Activated T-helper 1 cell treated with anti-CD3 and anti-CD28 coated beads, Interleukin-2, amount 50 U/mL, for 16 hours (primary cell): ENCODE measurements around the gene CYS1.
"Not testable (repeated sequence)": the region's sequence is repeated elsewhere in the genome, so short reads cannot be mapped to it uniquely, and the experiment has no call there.

Experiments
- DNase-seq, 2 donors: peaks; one replicate each; pipeline ENCODE4 v3.0.0-alpha.2; 2020; ENCODE audit warnings: low read depth in 1 of 2, low spot score in 1 of 2

Gene CYS1

DNA sequence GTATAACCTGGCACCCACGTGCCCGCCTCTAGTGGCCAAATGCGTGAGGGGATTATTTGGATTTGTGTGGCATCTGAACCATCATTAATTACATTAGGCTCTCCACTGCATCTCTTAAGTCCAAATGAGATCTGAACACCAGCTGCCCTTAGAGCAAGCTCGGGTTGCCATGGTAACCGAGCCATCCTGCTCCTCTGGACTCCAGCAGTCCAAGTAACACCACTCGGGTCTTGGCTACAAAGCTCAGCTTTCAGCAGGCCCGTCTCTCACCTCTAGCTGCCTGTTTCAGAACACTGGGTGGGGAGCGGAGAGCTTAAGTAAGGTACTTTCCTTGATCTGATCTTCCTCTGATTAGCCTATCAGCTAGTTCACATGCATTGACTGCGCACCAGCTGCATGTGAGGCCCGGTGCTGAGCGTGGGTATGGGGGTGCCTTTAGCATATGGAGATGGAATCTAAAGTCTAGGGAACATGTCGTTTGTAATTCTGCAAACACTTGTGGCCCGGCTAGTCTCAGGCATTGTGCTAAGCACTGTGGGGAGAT is 14.1 kb upstream of the CYS1 start:
- no peak for DNase-seq

DNA sequence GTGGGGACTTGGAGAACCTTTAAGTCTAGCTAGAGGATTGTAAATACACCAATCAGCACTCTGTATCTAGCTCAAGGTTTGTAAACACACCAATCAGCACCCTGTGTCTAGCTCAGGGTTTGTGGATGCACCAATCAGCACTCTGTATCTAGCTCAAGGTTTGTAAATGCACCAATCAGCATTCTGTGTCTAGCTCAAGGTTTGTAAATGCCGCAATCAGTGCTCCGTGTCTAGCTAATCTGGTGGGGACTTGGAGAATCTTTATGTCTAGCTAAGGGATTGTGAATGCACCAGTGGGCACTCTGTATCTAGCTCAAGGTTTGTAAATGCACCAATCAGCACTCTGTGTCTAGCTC is 11.7 kb upstream of the CYS1 start:
- not testable (repeated sequence) for DNase-seq

DNA sequence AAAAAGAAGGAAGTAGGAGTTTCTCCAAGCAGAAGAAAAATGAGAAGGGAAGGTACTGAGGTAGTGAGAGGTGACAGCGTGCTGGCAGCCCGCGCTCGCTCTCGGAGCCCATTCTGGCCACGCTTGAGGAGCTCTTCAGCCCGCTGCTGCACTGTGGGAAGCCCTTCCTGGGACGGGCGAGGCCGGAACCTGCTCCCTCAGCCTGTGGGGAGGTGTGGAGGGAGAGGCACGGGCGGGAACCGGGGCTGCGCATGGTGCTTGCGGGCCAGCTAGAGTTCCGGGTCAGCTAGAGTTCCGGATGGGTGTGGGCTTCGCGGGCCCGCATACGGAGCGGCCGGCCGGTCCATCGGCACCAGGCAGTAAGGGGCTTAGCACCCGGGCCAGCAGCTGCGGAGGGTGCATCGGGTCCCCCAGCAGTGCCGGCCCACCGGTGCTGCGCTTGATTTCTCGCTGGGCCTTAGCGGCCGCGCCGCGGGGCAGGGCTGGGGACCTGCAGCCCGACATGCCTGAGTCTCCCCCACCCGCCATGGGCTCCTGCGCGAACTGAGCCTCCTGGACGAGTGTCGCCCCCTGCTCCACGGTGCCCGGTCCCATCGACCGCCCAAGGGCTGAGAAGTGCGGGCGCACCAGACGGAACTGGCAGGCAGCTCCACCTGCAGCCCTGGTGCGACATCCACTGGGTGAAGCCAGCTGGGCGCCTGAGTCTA is 11.1 kb upstream of the CYS1 start:
- DNase-seq: no peak

DNA sequence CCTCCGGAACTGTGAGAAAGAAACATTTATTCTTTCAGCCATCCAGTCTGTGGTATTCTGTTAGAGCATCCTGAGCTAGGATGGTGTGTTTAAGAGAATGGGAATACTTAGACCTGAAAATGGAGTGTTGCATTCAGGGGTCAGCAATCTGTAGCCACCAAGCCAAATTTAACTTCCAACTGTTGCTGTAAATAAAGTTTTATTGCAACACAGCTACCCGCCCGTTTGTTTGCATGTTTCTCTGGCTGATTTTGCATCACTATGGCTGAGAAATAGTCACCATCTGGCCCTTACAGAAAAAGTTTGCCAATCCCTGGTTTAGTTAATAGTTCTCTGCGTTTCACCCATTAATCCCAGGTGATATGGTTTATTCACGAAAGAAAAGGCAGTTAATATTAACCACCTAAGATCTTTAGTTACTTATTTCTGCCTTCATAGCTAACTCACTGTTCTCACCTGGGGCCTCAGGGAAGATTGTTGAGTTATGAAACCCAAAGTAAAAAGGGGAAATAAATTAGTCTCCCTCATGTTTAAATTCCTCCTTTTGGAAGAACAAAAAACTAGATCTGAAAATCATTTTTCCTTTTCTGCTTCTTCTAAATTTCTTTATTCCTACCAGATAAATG is 9.5 kb upstream of the CYS1 start:
- DNase-seq: no peak

DNA sequence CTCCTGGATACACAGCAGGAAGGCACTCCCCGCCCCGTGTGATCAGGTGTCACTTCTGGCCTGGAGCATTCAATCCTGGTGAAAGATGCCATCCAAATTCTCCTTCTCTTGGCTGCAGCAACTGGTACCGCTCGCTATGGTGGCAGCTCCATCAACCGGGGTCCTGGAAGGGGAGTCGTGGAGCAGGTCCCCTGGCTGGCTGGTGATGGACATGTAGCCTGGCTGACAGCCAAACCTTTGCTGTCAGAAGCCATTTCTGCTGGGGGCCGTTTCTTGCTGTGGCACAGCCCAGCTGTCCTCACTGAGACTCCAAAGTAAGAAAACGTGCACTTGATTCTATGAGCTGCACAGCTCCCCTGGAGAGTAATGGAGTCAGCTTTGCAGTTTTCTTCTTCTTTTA is 7.1 kb upstream of the CYS1 start:
- no peak for DNase-seq

DNA sequence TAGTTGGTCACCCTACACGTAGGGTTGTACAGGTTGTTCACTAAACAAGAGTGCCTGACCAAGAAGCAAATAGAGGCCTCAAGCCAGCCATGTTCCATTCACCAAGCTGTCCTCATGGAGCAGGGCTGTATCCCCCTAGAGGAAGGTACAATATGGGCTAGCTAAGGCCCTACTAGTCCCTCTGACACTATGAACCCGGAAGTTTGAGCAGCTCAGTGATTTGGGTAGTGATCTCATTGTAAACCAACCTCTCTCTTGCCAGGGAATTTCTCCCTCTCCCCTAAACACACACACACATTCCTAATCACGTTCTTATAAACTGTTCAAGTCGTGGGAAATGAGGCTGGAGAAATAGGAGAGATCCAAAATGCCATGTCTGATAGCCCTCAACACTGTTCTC is 6.7 kb upstream of the CYS1 start:
- no peak for DNase-seq

DNA sequence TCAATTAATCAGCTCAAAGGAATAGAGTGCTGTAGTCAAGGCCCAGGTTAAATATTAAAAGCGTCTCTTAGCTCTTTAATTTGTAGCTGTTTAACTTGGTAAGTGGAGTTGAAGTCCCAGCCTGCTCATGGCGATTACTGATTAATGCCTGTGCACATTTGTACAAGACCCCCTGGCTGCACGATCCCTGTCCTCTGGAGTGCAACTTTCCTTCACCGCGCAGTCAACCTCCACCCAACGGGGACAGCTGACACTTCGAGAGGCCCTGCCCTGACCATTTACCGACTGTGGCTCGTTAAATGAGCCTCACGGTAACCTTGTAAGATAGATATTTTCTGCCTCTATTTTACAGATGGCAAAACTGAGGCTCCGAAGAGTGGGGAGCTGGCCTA is 5.5 kb upstream of the CYS1 start:
- DNase-seq: no peak

DNA sequence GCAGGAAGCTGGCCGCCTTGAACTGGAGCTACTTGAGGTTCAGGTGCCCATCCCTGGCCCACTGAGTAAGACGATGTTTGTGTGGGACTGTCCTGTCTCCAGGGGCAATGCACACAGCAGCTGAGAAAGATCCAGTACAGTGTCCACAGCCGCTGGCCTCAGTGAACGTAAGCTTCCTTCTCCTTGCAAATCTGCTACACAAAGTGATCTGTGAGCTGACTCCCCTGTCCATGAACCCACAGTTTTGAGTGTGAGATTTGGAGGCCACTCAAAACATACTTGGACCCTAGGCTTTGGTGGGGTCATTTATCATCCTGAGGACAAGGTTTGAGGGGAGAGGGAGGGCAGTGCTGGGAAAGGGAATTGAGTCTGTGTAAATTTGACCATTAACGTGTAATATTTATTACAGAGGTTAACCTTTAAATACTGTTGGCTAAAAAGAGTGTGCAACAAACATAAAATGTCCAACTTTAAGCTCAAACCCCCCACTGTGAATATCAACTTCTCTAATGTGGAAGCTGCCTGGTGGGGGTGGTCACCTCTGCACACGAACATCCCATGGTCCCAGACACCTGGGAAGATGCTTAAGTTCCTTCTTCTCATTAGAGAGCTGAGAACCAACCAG is 4.9 kb upstream of the CYS1 start:
- DNase-seq: no peak

DNA sequence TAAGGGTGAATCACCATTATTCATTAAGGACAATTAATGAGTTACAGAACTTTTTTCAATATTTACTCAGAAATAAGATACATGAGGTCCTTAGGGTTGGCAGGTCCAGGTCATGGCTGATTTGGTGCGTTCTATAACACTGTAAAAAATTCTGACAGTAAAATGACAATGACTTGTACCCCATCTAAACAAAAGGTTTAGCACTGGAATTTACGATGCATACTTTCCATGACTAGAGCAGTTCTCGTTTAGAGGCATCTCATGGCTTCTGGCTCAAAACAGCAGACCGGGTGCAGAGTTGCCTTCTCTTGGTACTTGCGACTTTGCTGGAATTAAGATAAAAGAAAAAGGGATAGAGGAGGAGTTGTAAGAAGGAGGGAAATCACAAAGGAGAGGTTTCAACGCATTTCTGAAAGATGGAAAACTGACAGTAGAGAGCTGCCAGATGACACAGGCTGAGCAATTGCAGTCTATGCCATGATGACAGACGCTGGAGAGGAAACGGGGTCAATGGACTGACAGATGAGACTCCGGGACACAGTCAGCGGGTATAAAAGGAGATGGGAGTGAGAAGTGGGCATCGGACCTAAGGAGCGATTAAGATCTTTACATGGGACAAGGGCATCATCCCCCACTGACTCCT is 4.1 kb upstream of the CYS1 start:
- DNase-seq: no peak

DNA sequence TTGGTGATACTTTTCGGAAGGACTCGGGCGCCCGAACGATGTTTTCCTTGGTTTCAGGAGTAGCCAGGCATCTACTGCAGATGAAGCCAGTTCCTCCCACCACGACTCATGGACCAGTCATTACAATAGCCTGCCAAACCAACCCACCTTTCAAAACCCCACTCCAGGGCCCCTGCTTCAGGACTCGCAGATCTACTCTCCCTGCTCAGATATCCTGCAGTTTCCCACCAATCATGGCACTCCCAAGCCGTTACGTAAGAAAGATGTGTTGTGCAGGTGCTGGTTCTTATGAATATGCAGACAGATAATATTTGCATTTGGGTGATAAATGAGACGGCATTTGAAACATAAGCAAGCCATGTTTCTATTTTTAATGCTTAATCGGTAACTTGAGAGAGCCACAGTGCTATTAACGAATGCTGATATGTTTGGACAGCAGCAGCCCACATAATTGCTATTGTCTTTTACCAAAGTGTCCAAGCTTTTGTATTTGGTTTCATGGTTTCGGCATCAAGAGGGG is 3.5 kb upstream of the CYS1 start:
- no peak for DNase-seq

DNA sequence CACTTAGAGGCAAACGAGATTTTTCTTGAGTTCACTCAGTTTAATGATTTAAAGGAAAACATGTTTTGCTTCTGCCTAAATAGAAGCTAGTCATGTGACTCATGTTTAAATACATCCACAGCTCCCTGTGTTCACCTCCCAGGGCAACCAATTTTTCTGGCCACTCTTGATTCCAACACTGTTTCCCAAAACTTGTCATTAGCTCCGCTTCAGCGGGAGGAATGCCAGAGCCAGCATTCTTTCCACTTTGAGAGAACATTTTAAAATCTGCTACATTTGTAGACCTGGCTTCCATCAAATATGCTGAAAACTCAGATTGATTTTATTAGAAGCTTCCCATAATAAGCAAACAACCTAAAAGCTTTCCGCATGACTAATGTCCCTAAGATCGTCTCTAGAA is 2.8 kb upstream of the CYS1 start:
- no peak for DNase-seq

DNA sequence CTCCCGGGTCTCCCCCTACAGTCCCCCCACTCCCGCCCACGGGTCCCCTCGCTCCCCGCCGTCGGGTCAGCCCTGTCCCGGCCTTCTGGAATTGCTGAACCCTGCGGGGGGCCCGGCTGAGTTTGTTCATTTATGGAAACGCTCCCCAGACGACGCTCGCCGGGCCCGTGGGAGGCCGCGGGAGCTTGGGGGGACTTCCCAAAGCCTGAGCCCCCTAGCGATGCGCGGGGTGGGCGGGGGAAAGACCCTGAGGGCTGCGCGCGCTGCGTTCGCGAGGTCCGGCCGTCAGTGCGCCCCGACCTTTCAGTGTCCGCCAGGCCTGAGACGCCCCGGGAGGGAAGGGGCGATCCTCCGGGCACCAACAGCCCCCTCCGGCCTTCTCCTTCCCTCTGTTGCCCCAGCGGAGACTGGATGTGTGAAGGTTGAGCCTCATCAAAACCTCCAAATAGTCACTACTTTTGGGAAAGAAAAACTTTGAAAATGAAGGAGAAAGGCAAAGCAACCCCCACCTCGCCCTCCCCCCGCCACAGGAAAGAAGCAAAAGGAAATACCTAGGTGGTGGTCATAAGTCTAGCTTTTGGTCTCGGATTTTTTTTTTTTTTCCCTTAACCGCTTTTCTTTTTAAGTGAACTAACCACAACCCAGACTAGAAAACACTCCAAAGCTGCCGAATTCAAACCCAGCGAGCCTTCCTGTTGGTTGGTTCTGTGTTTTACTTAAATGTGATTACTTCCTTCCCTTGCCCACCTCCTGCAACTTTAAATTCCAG is 509 bp upstream of the CYS1 start:
- DNase-seq: no peak

DNA sequence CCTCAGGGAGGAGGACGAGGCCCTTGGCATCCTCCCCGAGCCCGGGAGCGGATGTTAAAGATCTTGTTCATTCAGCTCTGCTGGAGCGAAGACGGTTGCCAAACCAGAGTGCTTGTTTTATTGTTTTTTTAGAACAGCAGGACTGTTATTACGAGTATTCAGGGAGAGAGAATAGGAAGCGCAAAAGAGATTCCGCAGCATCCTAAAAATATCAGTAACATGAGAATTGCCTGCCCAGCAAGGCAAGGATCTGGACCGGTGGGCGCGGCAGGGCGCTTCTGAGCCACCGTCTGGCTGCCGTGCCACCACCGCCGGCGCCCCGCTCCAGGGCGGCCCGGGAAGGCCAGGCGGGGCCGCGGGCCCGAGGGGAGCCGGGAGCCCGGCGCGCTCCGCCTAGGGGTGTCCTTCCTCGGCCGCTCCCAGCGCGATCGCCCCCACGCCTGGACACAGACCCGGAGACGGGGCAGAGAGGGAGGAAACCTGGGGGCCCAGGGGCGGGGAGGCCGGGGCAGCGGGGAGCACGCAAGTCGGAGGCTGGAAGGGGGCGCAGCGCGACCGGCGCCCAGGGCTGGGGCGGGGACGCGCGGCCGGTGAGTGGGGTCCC is 843 bp downstream of the CYS1 start:
- no peak for DNase-seq

DNA sequence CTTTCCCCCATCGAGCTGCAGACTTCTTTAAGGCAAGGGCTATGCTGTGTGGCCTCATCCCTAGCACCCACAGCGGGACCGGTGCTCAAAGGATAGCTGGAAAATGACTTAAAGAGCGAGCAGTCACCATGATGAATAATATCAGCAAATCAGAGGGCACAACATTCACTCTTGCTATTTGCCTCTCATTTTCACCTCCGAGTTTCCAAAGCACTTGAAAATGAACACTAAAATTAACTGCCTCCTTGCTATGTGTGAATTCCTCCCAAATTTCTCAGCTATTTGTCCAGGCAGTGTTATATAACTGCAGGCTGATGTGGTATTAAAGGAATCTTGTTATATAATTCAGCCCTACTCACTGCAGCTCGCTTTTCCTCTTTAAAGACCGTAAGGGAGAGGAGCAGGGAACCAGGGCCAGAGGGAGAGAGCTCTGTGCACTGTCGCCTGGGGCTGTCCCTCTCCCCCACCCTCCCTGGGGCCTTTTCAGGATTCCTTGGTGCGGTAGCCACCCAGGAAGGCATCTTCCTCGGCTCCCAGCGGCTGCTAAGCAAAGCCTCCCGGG is 1.4 kb downstream of the CYS1 start:
- no peak for DNase-seq

DNA sequence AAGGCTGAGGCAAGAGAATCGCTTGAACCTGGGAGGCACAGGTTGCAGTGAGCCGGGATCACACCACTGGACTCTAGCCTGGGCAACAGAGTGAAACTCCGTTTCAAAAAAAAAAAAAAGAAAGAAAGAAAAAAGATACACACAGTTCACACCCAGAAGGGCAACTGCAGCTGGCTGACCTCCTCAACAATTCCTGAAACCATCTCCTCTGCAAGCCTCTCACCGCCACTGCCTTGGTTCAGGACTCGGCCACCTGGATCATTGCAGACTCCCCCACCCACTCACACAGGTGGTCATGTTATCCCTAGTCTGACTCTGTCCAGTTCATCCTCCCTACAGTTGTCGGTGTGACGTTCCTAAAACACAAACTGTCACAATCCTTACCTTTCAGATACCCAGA is 2.2 kb downstream of the CYS1 start:
- DNase-seq: no peak

DNA sequence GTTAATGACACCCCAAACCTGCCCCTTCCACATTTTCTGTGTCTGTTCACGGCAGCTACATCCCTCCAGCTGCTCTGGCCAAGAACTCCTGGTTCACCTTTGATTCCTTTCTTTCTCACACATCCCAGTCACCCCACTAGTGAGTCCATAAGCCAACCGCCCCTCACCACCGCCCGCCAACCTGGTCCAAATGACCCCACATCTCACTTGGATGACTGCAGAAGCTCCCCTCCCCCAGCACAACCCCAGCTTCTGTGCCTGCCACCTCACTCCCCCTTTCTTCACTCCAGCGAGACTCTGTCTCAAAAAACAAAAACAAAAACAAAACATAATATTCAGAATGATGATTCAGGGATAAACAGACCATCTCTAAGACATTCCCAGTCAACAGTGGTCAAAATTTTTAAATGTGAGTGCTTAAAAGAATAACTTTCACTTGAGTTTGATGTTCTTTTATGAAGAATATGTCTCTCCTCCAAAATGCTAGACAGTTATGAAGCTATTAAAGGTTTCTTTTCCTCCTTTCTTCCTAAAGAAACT is 3.2 kb downstream of the CYS1 start:
- DNase-seq: no peak

DNA sequence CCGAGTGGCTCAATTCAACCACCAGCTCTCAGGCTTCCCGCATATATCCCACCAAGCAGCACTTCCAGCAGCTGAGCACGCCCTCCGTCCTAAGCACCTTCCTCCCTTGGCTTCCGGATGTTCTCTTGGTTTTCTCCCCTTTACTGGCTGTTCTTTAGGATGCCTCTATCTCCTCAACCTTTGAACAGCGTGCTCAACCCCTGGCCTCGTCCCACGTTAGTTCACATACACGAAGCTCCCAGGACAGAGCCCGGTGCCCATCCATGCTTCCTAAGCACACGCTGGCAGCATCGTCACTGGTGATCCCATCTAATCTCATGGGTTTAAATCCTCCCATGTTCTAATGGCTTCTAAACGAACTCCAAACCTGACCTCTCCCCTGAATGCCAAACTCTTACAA is 3.7 kb downstream of the CYS1 start:
- no peak for DNase-seq

DNA sequence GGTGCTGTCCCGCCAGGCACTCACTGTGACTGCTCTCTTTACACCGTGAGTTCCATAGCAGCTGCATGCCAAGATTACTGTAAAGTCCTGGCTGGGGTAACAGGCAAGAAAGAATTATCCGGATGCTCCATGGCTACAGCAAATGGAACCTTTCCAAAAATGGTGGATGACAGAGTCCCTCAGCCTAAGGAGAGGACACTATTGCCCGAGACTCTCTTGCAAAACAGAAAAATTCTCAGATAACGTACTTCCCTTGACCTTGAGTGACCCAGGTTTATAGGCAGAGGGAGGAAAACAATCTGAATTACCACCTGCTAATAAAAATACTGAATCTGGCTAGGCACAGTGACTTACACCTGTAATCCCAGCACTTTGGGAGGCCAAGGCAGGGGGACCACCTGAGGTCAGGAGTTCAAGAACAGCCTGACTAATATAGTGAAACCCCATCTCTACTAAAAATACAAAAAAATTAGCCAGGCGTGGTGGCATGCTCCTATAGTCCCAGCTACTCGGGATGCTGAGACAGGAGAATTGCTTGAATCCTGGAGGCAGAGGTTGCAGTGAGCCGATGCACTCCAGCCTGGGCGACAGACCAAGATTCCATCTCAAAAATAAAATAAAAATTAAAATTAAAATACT is 4.5 kb downstream of the CYS1 start:
- no peak for DNase-seq

DNA sequence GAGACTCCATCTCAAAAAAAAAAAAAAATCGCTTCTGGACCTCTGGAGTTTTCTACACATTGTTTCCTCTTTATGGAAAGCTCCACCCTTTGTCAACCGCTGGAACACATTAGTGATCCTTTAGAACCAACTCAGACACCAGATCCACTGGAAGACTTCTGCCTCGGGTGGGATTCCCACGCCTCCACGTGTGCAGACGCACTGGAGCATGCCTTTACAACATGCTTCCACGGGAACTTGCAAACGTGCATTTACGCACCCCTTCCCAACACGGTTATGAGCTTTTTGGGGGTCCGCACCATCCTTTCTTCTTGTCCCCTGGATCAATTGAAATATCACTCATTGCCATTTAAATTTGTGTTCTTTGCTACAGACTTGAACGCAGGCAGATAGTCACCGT is 5.1 kb downstream of the CYS1 start:
- DNase-seq: no peak

DNA sequence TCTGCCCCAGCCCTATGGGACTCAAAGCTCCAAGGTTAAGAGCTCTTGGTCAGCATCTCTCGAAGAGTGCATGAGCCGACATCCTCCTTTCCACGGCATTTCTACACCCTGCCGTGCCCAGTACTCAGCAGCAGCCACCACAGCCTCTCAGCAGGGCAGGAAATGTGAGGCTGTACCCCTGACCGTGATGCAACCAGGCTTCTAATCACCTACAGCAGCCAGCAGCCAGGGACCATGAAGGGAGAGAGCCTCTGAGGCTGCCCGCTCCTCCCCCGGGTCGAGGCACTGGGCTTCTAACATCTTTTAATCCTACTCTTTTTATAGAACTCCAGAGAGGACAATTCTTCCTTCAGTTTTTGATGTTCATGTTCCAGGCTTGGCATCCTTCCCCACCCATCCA is 6.5 kb downstream of the CYS1 start:
- no peak for DNase-seq
